Left ventricle myocardium superior (tissue), 1 donor: ENCODE measurements around the gene SEPSECS. TPM values are rescaled to one million over a fixed set of nuclear protein-coding genes. Genes with fewer than 3 reads are reported as not detected.
A peak's percentile ranks its signal among the peaks of the same experiment; 100 is the strongest.

ENCODE experiments used
- ATAC-seq: fragments of 200-7000 bp; cut with Tn5 transposase; one replicate; pipeline ENCODE4 v1.9.1; 2020; ENCODE audit warnings: mild to moderate bottlenecking, moderate library complexity
- DNase-seq: peaks from one replicate; pipeline ENCODE4 v3.0.0-alpha.2; 2020
- intact Hi-C: fragments of 100-400 bp; cut with micrococcal nuclease; formaldehyde crosslinking; loops from one replicate; pipeline ENCODE4 v1.11.0; 2022
- total RNA-seq: library from RNA; stranded (reverse); fragmentation: NEBNext Ultra II Directional; extraction: Animal tissue kit (Norgen Biotek cat#: 25700); gene quantifications from one replicate; pipeline ENCODE4 v1.2.1, GENCODE V29; 2021
- donor health status: DM: no; HTN: yes; CAD: no; lungs with severe emphysema.

Gene SEPSECS
- total RNA-seq, 1 donor from 2014 or later, result 5.2 TPM

GRCh38 chr4:25160714-25161592, 704 bp upstream of the SEPSECS start:
- no peak for DNase-seq
- ATAC-seq, result peak; percentile 49
- intact Hi-C loops, result no loop called here

GRCh38 chr4:25158817-25159216, 1.4 kb downstream of the SEPSECS start:
- intact Hi-C loops, result no loop called here
- no peak for DNase-seq
- no peak for ATAC-seq

- intact Hi-C loops, result no loop called here
- ATAC-seq, result no peak
- DNase-seq, result no peak
Observed at GRCh38 chr4:25157081-25157480, 3.2 kb downstream of the SEPSECS start.

GRCh38 chr4:25155947-25156346, 4.3 kb downstream of the SEPSECS start:
- intact Hi-C loops, result no loop called here
- DNase-seq (no peak), ATAC-seq (no peak)

- ATAC-seq, result no peak
- intact Hi-C loops, result no loop called here
- DNase-seq, result no peak
Observed at GRCh38 chr4:25154594-25155265, 5.5 kb downstream of the SEPSECS start.

- DNase-seq (no peak), ATAC-seq (no peak)
- intact Hi-C loops, result no loop called here
Observed at GRCh38 chr4:25146076-25146475, 14.2 kb downstream of the SEPSECS start.

- ATAC-seq, result no peak
- intact Hi-C loops, result loop anchor here (2.0 kb wide), 1 partner anchor 164 kb away; no protein-coding TSS in a partner anchor
- no peak for DNase-seq
Observed at GRCh38 chr4:25144870-25145481, 15.3 kb downstream of the SEPSECS start.

GRCh38 chr4:25142468-25142867, 17.8 kb downstream of the SEPSECS start:
- ATAC-seq, result peak; percentile 70
- intact Hi-C loops, result no loop called here
- DNase-seq, result no peak

GRCh38 chr4:25141592-25141991, 18.7 kb downstream of the SEPSECS start:
- ATAC-seq (no peak), DNase-seq (no peak)
- intact Hi-C loops, result no loop called here

GRCh38 chr4:25133132-25133531, 27.1 kb downstream of the SEPSECS start:
- intact Hi-C loops, result no loop called here
- DNase-seq, result no peak
- no peak for ATAC-seq

- ATAC-seq, result no peak
- intact Hi-C loops, result no loop called here
- DNase-seq, result no peak
Observed at GRCh38 chr4:25131926-25132325, 28.3 kb downstream of the SEPSECS start.

GRCh38 chr4:25131381-25131780, 28.9 kb downstream of the SEPSECS start:
- no peak for ATAC-seq
- intact Hi-C loops, result no loop called here
- DNase-seq, result no peak

GRCh38 chr4:25129917-25130316, 30.3 kb downstream of the SEPSECS start:
- ATAC-seq (no peak), DNase-seq (no peak)
- intact Hi-C loops, result no loop called here

GRCh38 chr4:25128671-25129070, 31.6 kb downstream of the SEPSECS start:
- DNase-seq (no peak), ATAC-seq (no peak)
- intact Hi-C loops, result no loop called here

GRCh38 chr4:25123236-25123635, 37.0 kb downstream of the SEPSECS start:
- intact Hi-C loops, result no loop called here
- ATAC-seq, result no peak
- DNase-seq, result no peak

GRCh38 chr4:25120146-25120940, 39.9 kb downstream of the SEPSECS start:
- no peak for DNase-seq
- intact Hi-C loops, result no loop called here
- no peak for ATAC-seq

GRCh38 chr4:25117716-25118472, 42.4 kb downstream of the SEPSECS start:
- DNase-seq (no peak), ATAC-seq (no peak)
- intact Hi-C loops, result no loop called here

- peak; percentile 18 for ATAC-seq
- intact Hi-C loops, result no loop called here
Observed at GRCh38 chr4:25117274-25117673, 43.0 kb downstream of the SEPSECS start.

More at GRCh38 chr4:25117274-25117673, 43.0 kb downstream of the SEPSECS start:
- no peak for DNase-seq
